Progenitor cell of endocrine pancreas (in vitro differentiated cells): Measurements from ENCODE around the gene DCBLD2. TPM values are rescaled to one million over a fixed set of nuclear protein-coding genes. Genes with fewer than 3 reads are reported as not detected.

Experiments used
- DNase-seq: peaks from one replicate; pipeline ENCODE4 v3.0.0; 2021; ENCODE audit warnings: low spot score; ENCODE audit not compliant: unreplicated experiment
- H3K27ac Mint-ChIP-seq: 2 replicates; pipeline ENCODE4 v1.8.0; 2021; ENCODE audit warnings: mild to moderate bottlenecking, moderate library complexity, mixed read lengths
- H3K27me3 Mint-ChIP-seq: 2 replicates; pipeline ENCODE4 v1.8.0; 2021; ENCODE audit warnings: mixed read lengths
- H3K36me3 Mint-ChIP-seq: 2 replicates; pipeline ENCODE4 v1.8.0; 2022; ENCODE audit warnings: mixed read lengths; ENCODE audit not compliant: insufficient read depth
- H3K4me1 Mint-ChIP-seq: 2 replicates; pipeline ENCODE4 v1.8.0; 2021; ENCODE audit warnings: low read depth, mixed read lengths
- H3K4me3 Mint-ChIP-seq: 2 replicates; pipeline ENCODE4 v1.8.0; 2021; ENCODE audit warnings: low read depth, mild to moderate bottlenecking, moderate library complexity, mixed read lengths
- H3K9me3 Mint-ChIP-seq: 2 replicates; pipeline ENCODE4 v1.8.0; 2021; ENCODE audit warnings: low read depth, mixed read lengths
- total RNA-seq: library from RNA; stranded (reverse); gene quantifications from 2 replicates; pipeline ENCODE4 v1.2.1, GENCODE V29; 2021
- TF ChIP-seq, protein P1 (sequence below): fragments of 200-600 bp; sonication (generic); IDR thresholded peaks from one replicate; pipeline ENCODE4 v1.5.0; 2021; ENCODE audit warnings: antibody characterized with exemption, mild to moderate bottlenecking; ENCODE audit not compliant: unreplicated experiment

Gene DCBLD2
- total RNA-seq, 1 donor from 2014 or later: 85.5 TPM

- H3K4me1 Mint-ChIP-seq: peaks cover 10% of the 10 kb centered on the region
- no peak overlapping the region for H3K27ac Mint-ChIP-seq
- no peak for DNase-seq
- peaks cover 21% of the 10 kb centered on the region for H3K36me3 Mint-ChIP-seq
- no peaks in the 10 kb centered on the region for H3K27me3 Mint-ChIP-seq
- H3K9me3 Mint-ChIP-seq: peaks cover 29% of the 10 kb centered on the region
- H3K4me3 Mint-ChIP-seq: no peak overlapping the region
- TF ChIP-seq, protein P1, sequence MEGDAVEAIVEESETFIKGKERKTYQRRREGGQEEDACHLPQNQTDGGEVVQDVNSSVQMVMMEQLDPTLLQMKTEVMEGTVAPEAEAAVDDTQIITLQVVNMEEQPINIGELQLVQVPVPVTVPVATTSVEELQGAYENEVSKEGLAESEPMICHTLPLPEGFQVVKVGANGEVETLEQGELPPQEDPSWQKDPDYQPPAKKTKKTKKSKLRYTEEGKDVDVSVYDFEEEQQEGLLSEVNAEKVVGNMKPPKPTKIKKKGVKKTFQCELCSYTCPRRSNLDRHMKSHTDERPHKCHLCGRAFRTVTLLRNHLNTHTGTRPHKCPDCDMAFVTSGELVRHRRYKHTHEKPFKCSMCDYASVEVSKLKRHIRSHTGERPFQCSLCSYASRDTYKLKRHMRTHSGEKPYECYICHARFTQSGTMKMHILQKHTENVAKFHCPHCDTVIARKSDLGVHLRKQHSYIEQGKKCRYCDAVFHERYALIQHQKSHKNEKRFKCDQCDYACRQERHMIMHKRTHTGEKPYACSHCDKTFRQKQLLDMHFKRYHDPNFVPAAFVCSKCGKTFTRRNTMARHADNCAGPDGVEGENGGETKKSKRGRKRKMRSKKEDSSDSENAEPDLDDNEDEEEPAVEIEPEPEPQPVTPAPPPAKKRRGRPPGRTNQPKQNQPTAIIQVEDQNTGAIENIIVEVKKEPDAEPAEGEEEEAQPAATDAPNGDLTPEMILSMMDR: no peak
These were observed 74.1 kb downstream of the DCBLD2 start for GRCh38 chr3:98827221-98827920.

GRCh38 chr3:98826126-98826525 lies 75.4 kb downstream of the DCBLD2 start:
- Mint-ChIP-seq H3K4me1 (peaks cover 10% of the 10 kb centered on the region), H3K27ac (no peak overlapping the region), H3K27me3 (no peaks in the 10 kb centered on the region), H3K36me3 (peaks cover 10% of the 10 kb centered on the region), H3K4me3 (no peak overlapping the region), H3K9me3 (peaks cover 17% of the 10 kb centered on the region)
- no peak for DNase-seq
- TF ChIP-seq, protein P1: no peak

GRCh38 chr3:98824256-98824655 lies 77.2 kb downstream of the DCBLD2 start:
- H3K4me3 Mint-ChIP-seq: no peak overlapping the region
- H3K27ac Mint-ChIP-seq: no peak overlapping the region
- DNase-seq: no peak
- peaks cover 3% of the 10 kb centered on the region for H3K9me3 Mint-ChIP-seq
- peaks cover 10% of the 10 kb centered on the region for H3K4me1 Mint-ChIP-seq
- H3K27me3 Mint-ChIP-seq: no peaks in the 10 kb centered on the region
- TF ChIP-seq, protein P1: no peak
- peaks cover 8% of the 10 kb centered on the region for H3K36me3 Mint-ChIP-seq

DNA sequence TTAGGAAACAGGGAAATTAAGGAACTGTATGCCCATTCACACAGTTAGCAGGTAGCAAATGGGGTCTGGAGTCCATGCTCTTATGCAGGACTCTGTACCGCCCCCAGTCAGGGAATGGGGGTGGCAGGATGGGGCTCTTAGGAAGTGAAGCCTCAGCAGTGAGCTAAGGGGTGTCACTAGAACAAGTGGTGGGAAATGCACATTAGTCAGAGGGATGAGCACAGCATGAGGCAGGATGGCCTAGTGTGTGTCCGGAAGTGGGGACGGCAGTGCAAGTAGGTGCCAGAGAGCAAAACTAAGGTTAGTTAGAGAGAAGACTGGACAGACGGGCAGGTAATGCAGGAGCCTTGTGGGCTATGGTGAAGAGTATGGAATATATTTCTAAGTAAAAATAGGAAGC lies 77.7 kb downstream of the DCBLD2 start:
- H3K4me1 Mint-ChIP-seq: peaks cover 10% of the 10 kb centered on the region
- H3K27ac Mint-ChIP-seq: peak overlapping the region; percentile 13
- peaks cover 2% of the 10 kb centered on the region for H3K9me3 Mint-ChIP-seq
- peaks cover 8% of the 10 kb centered on the region for H3K36me3 Mint-ChIP-seq
- no peak overlapping the region for H3K4me3 Mint-ChIP-seq
- no peak for DNase-seq
- H3K27me3 Mint-ChIP-seq: no peaks in the 10 kb centered on the region
- TF ChIP-seq, protein P1: no peak

- no peaks in the 10 kb centered on the region for H3K27me3 Mint-ChIP-seq
- DNase-seq: no peak
- TF ChIP-seq, protein P1: no peak
- H3K27ac Mint-ChIP-seq: no peak overlapping the region
- H3K4me3 Mint-ChIP-seq: no peak overlapping the region
- H3K4me1 Mint-ChIP-seq: no peaks in the 10 kb centered on the region
- no peaks in the 10 kb centered on the region for H3K9me3 Mint-ChIP-seq
- H3K36me3 Mint-ChIP-seq: peaks cover 17% of the 10 kb centered on the region
These were observed 80.4 kb downstream of the DCBLD2 start for GRCh38 chr3:98821063-98821462.
